ENCODE data around the gene GALC. TPM values are rescaled to one million over a fixed set of nuclear protein-coding genes. Genes with fewer than 3 reads are reported as not detected.
"Not testable (repeated sequence)": the region's sequence is repeated elsewhere in the genome, so short reads cannot be mapped to it uniquely, and the experiment has no call there.

The GALC gene
- total and polyA plus RNA-seq, 7 experiments from 2014 or later, result 7.1 to 26.1 (median 18.8) TPM

GRCh38 chr14:88024252-88025086, 31.5 kb upstream of the GALC start:
- H3K36me3 ChIP-seq (ENCODE audit: control insufficient read depth in 2 of 3, insufficient read depth in 3 of 3, low read length in 3 of 3); H3K9me3 Mint-ChIP-seq; H3K27me3 ChIP-seq (ENCODE audit: control insufficient read depth in 2 of 2, insufficient read depth in 2 of 2, low read length in 2 of 2); DNase-seq; H3K27me3 Mint-ChIP-seq; H3K27ac ChIP-seq (ENCODE audit: low read depth, low read length); CTCF ChIA-PET; H3K4me3 ChIP-seq (ENCODE audit: low read length); POLR2A ChIA-PET; H3K9me3 ChIP-seq (ENCODE audit: control insufficient read depth in 2 of 3, low read length in 3 of 3); ATAC-seq: not testable (repeated sequence)
- H3K27ac Mint-ChIP-seq, result peak overlapping the region; percentile 19 to 89 (median 69)
- intact Hi-C loops (cut with micrococcal nuclease), result loop anchor here in 1 of 2 donors (2.0 kb wide), 1 partner anchor 32 kb away; the partner anchor contains the start of gene GALC
- peak overlapping the region in 4 of 10 donors; percentile 10 to 27 (median 18) for H3K4me3 Mint-ChIP-seq
- H3K4me1 Mint-ChIP-seq, result peaks cover 54 to 88% (median 72%) of the 10 kb centered on the region in 7 donors
- peaks cover 0 to 53% (median 5%) of the 10 kb centered on the region in 5 donors for H3K36me3 Mint-ChIP-seq
- peaks cover 38 to 43% of the 10 kb centered on the region in 2 donors for H3K4me1 ChIP-seq (ENCODE audit: control insufficient read depth in 2 of 2, insufficient read depth in 2 of 2, low read length in 2 of 2)

DNA sequence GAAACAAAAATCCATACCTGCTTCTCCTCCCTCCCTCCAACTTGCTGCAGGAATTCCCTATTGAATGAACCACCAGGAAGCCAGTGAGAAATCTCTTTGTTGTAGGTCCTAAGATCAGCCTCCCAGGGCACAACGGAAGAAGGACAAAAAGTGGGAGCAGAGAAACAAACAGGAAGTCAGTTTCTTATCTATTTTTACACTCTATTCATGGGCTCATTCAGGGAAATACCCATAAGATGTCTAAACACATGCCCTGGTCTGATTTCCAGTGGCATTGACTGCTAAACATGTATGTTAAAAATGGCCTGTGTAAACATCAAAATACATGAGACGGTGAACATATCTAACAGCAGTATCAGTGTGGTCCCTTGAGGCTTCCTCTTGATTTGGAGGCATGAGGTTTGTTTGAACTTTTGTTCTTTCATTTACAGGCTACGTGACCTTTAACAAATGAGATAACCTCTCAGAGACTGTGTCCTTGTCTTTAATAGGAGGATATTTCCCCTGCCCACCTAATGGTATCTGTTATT, 30.7 kb upstream of the GALC start:
- peaks cover 38 to 43% of the 10 kb centered on the region in 2 donors for H3K4me1 ChIP-seq (ENCODE audit: control insufficient read depth in 2 of 2, insufficient read depth in 2 of 2, low read length in 2 of 2)
- no peaks in the 10 kb centered on the region for H3K27me3 Mint-ChIP-seq
- CTCF ChIA-PET, result no interaction called here
- H3K36me3 Mint-ChIP-seq, result peaks cover 0 to 49% (median 5%) of the 10 kb centered on the region in 5 donors
- POLR2A ChIA-PET, result no interaction called here
- peaks cover 0 to 7% (median 0%) of the 10 kb centered on the region in 11 donors for H3K9me3 Mint-ChIP-seq
- H3K27me3 ChIP-seq (ENCODE audit: control insufficient read depth in 2 of 2, insufficient read depth in 2 of 2, low read length in 2 of 2), result no peaks in the 10 kb centered on the region
- peaks cover 49 to 84% (median 73%) of the 10 kb centered on the region in 7 donors for H3K4me1 Mint-ChIP-seq
- H3K27ac Mint-ChIP-seq, result peak overlapping the region; percentile 24 to 89 (median 69)
- no peaks in the 10 kb centered on the region for H3K9me3 ChIP-seq (ENCODE audit: control insufficient read depth in 2 of 3, low read length in 3 of 3)
- ATAC-seq, result peak; percentile 69
- no peaks in the 10 kb centered on the region for H3K36me3 ChIP-seq (ENCODE audit: control insufficient read depth in 2 of 3, insufficient read depth in 3 of 3, low read length in 3 of 3)
- no peak overlapping the region for H3K4me3 ChIP-seq (ENCODE audit: low read length)
- no peak overlapping the region for H3K27ac ChIP-seq (ENCODE audit: low read depth, low read length)
- intact Hi-C loops (cut with micrococcal nuclease), result loop anchor here (1.0 to 2.0 kb wide), 3 partner anchors 17 to 31 kb away; partner anchors contain the start of gene GALC (in 2 of the 2)
- peak overlapping the region in 6 of 10 donors; percentile 6 to 41 (median 18) for H3K4me3 Mint-ChIP-seq
- peak in 4 of 9 donors; percentile 2 to 25 (median 17) for DNase-seq

DNA sequence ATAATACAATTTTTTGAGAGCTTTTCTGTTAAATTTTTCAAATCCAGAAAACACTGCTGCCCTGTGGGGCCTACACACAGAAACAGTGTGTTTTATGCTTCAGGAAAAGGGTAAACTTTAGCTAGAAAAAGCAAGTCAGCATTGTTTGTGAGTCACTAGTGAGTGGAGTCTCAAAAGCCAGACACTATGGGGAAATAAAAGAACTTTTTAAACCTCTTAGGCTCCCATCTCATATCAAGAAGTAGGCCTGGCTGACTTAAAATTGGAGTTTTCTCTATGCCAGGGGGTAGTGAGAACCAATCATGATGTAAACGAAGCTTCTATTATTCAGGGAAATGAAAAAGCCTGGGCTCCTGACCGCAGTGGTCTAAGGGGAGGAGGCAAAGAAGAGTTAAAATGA, 24.6 kb upstream of the GALC start:
- H3K9me3 Mint-ChIP-seq, result peaks cover 0 to 7% (median 0%) of the 10 kb centered on the region in 11 donors
- Histone ChIP-seq H3K9me3 (ENCODE audit: control insufficient read depth in 2 of 3, low read length in 3 of 3) (no peaks in the 10 kb centered on the region), H3K4me3 (ENCODE audit: low read length) (no peak overlapping the region), H3K27me3 (ENCODE audit: control insufficient read depth in 2 of 2, insufficient read depth in 2 of 2, low read length in 2 of 2) (no peaks in the 10 kb centered on the region), H3K27ac (ENCODE audit: low read depth, low read length) (no peak overlapping the region), H3K4me1 (ENCODE audit: control insufficient read depth in 2 of 2, insufficient read depth in 2 of 2, low read length in 2 of 2) (peaks cover 3 to 6% of the 10 kb centered on the region in 2 donors), H3K36me3 (ENCODE audit: control insufficient read depth in 2 of 3, insufficient read depth in 3 of 3, low read length in 3 of 3) (no peaks in the 10 kb centered on the region)
- H3K27me3 Mint-ChIP-seq, result no peaks in the 10 kb centered on the region
- ATAC-seq, result no peak
- peaks cover 6 to 56% (median 28%) of the 10 kb centered on the region in 5 donors for H3K36me3 Mint-ChIP-seq
- no peak overlapping the region for H3K4me3 Mint-ChIP-seq
- ChIA-PET POLR2A (interaction anchor here (0.6 to 4.4 kb wide), 4 partner anchors 12 to 280 kb away, joined by 3 to 19 read pairs (median 6); partner anchors contain the start of genes GALC and GPR65), CTCF (interaction anchor here (1.5 to 1.9 kb wide), 2 partner anchors 11 to 71 kb away, joined by 3 to 4 read pairs; no protein-coding TSS in a partner anchor)
- peaks cover 38 to 60% (median 57%) of the 10 kb centered on the region in 7 donors for H3K4me1 Mint-ChIP-seq
- intact Hi-C loops (cut with micrococcal nuclease), result no loop called here
- DNase-seq, result no peak
- H3K27ac Mint-ChIP-seq, result peak overlapping the region in 4 of 9 donors; percentile 12 to 71 (median 16)

GRCh38 chr14:88016768-88017167, 23.8 kb upstream of the GALC start:
- no peaks in the 10 kb centered on the region for H3K9me3 ChIP-seq (ENCODE audit: control insufficient read depth in 2 of 3, low read length in 3 of 3)
- H3K36me3 ChIP-seq (ENCODE audit: control insufficient read depth in 2 of 3, insufficient read depth in 3 of 3, low read length in 3 of 3), result no peaks in the 10 kb centered on the region
- peaks cover 6 to 49% (median 29%) of the 10 kb centered on the region in 5 donors for H3K36me3 Mint-ChIP-seq
- H3K4me3 Mint-ChIP-seq, result no peak overlapping the region
- ATAC-seq, result no peak
- CTCF ChIA-PET, result interaction anchor here (0.8 to 1.9 kb wide), 3 partner anchors 10 to 70 kb away, joined by 3 to 4 read pairs (median 3); no protein-coding TSS in a partner anchor
- H3K27ac Mint-ChIP-seq, result peak overlapping the region in 3 of 9 donors; percentile 9 to 78 (median 71)
- H3K27me3 Mint-ChIP-seq, result no peaks in the 10 kb centered on the region
- peaks cover 46 to 67% (median 59%) of the 10 kb centered on the region in 7 donors for H3K4me1 Mint-ChIP-seq
- POLR2A ChIA-PET, result interaction anchor here (1.0 to 4.4 kb wide), 3 partner anchors 11 to 24 kb away, joined by 6 to 19 read pairs (median 7); partner anchors contain the start of genes GALC and GPR65
- H3K4me1 ChIP-seq (ENCODE audit: control insufficient read depth in 2 of 2, insufficient read depth in 2 of 2, low read length in 2 of 2), result peaks cover 6 to 9% of the 10 kb centered on the region in 2 donors
- intact Hi-C loops (cut with micrococcal nuclease), result no loop called here
- no peak overlapping the region for H3K27ac ChIP-seq (ENCODE audit: low read depth, low read length)
- H3K9me3 Mint-ChIP-seq, result peaks cover 0 to 7% (median 0%) of the 10 kb centered on the region in 11 donors
- DNase-seq, result no peak
- no peak overlapping the region for H3K4me3 ChIP-seq (ENCODE audit: low read length)
- H3K27me3 ChIP-seq (ENCODE audit: control insufficient read depth in 2 of 2, insufficient read depth in 2 of 2, low read length in 2 of 2), result no peaks in the 10 kb centered on the region

GRCh38 chr14:88013750-88014349, 20.9 kb upstream of the GALC start:
- peaks cover 13 to 54% (median 34%) of the 10 kb centered on the region in 5 donors for H3K36me3 Mint-ChIP-seq
- ATAC-seq (peak; percentile 88), DNase-seq (no peak)
- peak overlapping the region in 5 of 10 donors; percentile 19 to 52 (median 24) for H3K4me3 Mint-ChIP-seq
- H3K27me3 Mint-ChIP-seq, result no peaks in the 10 kb centered on the region
- ChIA-PET POLR2A (interaction anchor here (1.2 to 4.4 kb wide), 5 partner anchors 9 to 20 kb away, joined by 3 to 19 read pairs (median 5); partner anchors contain the start of genes GALC and GPR65), CTCF (interaction anchor here (0.7 to 2.9 kb wide), 3 partner anchors 19 to 155 kb away, joined by 3 to 15 read pairs (median 3); no protein-coding TSS in a partner anchor)
- no peaks in the 10 kb centered on the region for H3K9me3 Mint-ChIP-seq
- peak overlapping the region in 8 of 9 donors; percentile 31 to 91 (median 64) for H3K27ac Mint-ChIP-seq
- intact Hi-C loops (cut with micrococcal nuclease), result loop anchor here (1.0 kb wide), 2 partner anchors 8 to 154 kb away; no protein-coding TSS in a partner anchor
- Histone ChIP-seq H3K27ac (ENCODE audit: low read depth, low read length) (no peak overlapping the region), H3K9me3 (ENCODE audit: control insufficient read depth in 2 of 3, low read length in 3 of 3) (no peaks in the 10 kb centered on the region), H3K4me3 (ENCODE audit: low read length) (no peak overlapping the region), H3K27me3 (ENCODE audit: control insufficient read depth in 2 of 2, insufficient read depth in 2 of 2, low read length in 2 of 2) (no peaks in the 10 kb centered on the region), H3K36me3 (ENCODE audit: control insufficient read depth in 2 of 3, insufficient read depth in 3 of 3, low read length in 3 of 3) (peaks cover 0 to 6% (median 0%) of the 10 kb centered on the region in 3 experiments), H3K4me1 (ENCODE audit: control insufficient read depth in 2 of 2, insufficient read depth in 2 of 2, low read length in 2 of 2) (peaks cover 14 to 27% of the 10 kb centered on the region in 2 donors)
- peaks cover 56 to 73% (median 69%) of the 10 kb centered on the region in 7 donors for H3K4me1 Mint-ChIP-seq

DNA sequence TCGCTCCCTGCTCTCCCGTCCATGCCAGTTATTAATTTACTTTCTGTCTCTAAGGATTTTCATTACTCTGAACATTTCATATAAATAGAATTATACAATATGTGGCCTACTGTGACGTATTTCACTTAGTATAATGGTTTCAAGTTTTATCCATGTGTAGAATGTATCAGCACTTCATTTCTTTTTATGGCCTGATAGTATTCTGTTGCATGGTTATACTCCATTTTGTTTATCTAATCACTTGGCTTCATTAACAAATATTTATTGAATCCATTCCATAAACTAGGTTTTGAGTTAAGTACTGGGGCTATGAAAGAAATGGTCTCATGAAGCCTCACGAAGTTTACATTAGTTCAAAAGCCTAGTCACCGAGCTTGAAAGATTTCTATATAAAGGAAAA, 19.5 kb upstream of the GALC start:
- ChIA-PET CTCF (interaction anchor here (0.7 to 1.2 kb wide), 2 partner anchors 86 to 156 kb away, joined by 3 read pairs; no protein-coding TSS in a partner anchor), POLR2A (interaction anchor here (1.1 to 2.4 kb wide), 2 partner anchors 18 to 20 kb away, joined by 3 to 7 read pairs; partner anchors contain the start of gene GALC)
- intact Hi-C loops (cut with micrococcal nuclease), result no loop called here
- no peak for ATAC-seq
- Mint-ChIP-seq H3K9me3 (no peaks in the 10 kb centered on the region), H3K36me3 (peaks cover 7 to 55% (median 25%) of the 10 kb centered on the region in 5 donors), H3K4me1 (peaks cover 63 to 77% (median 74%) of the 10 kb centered on the region in 7 donors), H3K4me3 (peak overlapping the region in 6 of 10 donors; percentile 22 to 82 (median 34)), H3K27me3 (no peaks in the 10 kb centered on the region), H3K27ac (peak overlapping the region in 8 of 9 donors; percentile 11 to 81 (median 70))
- H3K36me3 ChIP-seq (ENCODE audit: control insufficient read depth in 2 of 3, insufficient read depth in 3 of 3, low read length in 3 of 3), result peaks cover 0 to 6% (median 0%) of the 10 kb centered on the region in 3 experiments
- H3K27me3 ChIP-seq (ENCODE audit: control insufficient read depth in 2 of 2, insufficient read depth in 2 of 2, low read length in 2 of 2), result no peaks in the 10 kb centered on the region
- no peak overlapping the region for H3K27ac ChIP-seq (ENCODE audit: low read depth, low read length)
- no peaks in the 10 kb centered on the region for H3K9me3 ChIP-seq (ENCODE audit: control insufficient read depth in 2 of 3, low read length in 3 of 3)
- peaks cover 24 to 36% of the 10 kb centered on the region in 2 donors for H3K4me1 ChIP-seq (ENCODE audit: control insufficient read depth in 2 of 2, insufficient read depth in 2 of 2, low read length in 2 of 2)
- H3K4me3 ChIP-seq (ENCODE audit: low read length), result no peak overlapping the region
- DNase-seq, result no peak

Data from naive thymus-derived CD4-positive, alpha-beta T cell (primary cell).